PFSK-1 (cell line): ENCODE measurements around the gene MIS18A.

Experiments
- FOXP2 ChIP-seq: optimal IDR thresholded peaks from 2 replicates; pipeline ENCODE3; 2011; ENCODE audit warnings: borderline replicate concordance, control low read depth, inconsistent platforms; ENCODE audit not compliant: insufficient read depth; ENCODE audit errors: extremely low read length, extremely low read depth
- POLR2AphosphoS5 ChIP-seq: IDR thresholded peaks from 2 replicates; pipeline ENCODE4 v1.6.1; 2012; ENCODE audit warnings: low read depth, mild to moderate bottlenecking, control low read depth, low read length, moderate library complexity
- SIN3A ChIP-seq: IDR thresholded peaks from 2 replicates; pipeline ENCODE4 v1.6.1; 2012; ENCODE audit warnings: mild to moderate bottlenecking, low read length, moderate library complexity, borderline replicate concordance; ENCODE audit not compliant: insufficient read depth
- TAF1 ChIP-seq: IDR thresholded peaks from 2 replicates; pipeline ENCODE4 v1.6.1; 2012; ENCODE audit warnings: low read length, control low read depth, borderline replicate concordance; ENCODE audit not compliant: insufficient read depth
- TF ChIP-seq, protein P1 (sequence below), 2 experiments: IDR thresholded peaks; 2 replicates each; pipeline versions ENCODE4 v1.6.1 to v1.8.0; 2011 to 2012; ENCODE audit warnings: low read depth in 2 of 2, low read length in 2 of 2, control low read depth in 1 of 2, inconsistent platforms in 1 of 2, mild to moderate bottlenecking in 1 of 2, moderate library complexity in 1 of 2; ENCODE audit not compliant: insufficient read depth in 1 of 2

MIS18A gene

DNA sequence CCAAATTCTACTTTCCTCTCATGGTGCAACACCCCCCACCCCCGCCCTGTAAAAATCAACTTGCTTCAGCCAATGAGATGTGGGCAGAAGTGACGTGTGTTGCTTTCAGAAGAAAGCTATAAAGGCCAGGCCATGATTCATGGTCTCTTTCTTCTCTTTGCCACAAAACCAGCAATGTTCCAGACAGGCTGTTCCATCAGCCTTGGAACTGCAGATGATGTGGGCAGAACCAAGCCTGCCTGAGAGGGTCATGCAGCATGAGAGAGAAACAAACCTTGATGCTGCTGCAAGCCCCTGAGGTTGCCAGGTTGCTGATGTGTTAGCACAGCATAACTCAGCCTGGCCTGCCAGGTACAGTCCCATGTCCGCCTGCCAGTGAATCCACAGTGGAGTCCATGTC lies 41.8 kb downstream of the MIS18A start:
- TF ChIP-seq TAF1 (no peak), SIN3A (no peak), POLR2AphosphoS5 (no peak), FOXP2 (no peak)
- TF ChIP-seq, protein P1, sequence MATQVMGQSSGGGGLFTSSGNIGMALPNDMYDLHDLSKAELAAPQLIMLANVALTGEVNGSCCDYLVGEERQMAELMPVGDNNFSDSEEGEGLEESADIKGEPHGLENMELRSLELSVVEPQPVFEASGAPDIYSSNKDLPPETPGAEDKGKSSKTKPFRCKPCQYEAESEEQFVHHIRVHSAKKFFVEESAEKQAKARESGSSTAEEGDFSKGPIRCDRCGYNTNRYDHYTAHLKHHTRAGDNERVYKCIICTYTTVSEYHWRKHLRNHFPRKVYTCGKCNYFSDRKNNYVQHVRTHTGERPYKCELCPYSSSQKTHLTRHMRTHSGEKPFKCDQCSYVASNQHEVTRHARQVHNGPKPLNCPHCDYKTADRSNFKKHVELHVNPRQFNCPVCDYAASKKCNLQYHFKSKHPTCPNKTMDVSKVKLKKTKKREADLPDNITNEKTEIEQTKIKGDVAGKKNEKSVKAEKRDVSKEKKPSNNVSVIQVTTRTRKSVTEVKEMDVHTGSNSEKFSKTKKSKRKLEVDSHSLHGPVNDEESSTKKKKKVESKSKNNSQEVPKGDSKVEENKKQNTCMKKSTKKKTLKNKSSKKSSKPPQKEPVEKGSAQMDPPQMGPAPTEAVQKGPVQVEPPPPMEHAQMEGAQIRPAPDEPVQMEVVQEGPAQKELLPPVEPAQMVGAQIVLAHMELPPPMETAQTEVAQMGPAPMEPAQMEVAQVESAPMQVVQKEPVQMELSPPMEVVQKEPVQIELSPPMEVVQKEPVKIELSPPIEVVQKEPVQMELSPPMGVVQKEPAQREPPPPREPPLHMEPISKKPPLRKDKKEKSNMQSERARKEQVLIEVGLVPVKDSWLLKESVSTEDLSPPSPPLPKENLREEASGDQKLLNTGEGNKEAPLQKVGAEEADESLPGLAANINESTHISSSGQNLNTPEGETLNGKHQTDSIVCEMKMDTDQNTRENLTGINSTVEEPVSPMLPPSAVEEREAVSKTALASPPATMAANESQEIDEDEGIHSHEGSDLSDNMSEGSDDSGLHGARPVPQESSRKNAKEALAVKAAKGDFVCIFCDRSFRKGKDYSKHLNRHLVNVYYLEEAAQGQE (IDR thresholded peaks at IDR 0.05; ENCODE audit: insufficient read depth in 1 of 2, low read depth in 2 of 2, low read length in 2 of 2): no peak

DNA sequence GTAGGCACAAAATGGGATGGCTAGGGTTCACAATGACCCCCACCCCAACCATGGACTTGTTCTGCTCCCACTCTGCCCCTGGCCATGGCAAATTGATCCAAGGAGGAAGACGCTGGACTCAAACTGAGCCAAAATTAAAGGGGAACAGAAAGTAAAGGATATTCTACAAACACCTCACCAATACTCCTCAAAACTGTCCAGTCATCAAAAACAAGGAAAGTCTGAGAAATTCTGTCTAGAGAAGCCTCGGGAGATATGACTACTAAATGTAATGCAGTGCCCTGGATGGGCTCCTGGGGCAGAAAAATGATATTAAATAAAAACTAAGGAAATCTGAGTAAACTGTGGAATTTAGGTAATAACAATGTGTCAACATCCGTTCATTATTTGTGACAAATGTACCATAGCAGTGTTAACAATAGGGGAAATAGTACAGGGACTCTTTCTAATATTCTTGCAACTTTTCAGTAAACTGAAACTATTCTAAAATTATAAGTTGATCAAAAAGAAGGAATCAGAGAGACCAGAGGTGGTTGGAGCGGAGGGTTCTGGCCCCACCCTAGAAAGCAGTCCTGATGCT lies 45.0 kb downstream of the MIS18A start:
- TF ChIP-seq FOXP2 (no peak), POLR2AphosphoS5 (no peak), SIN3A (no peak), TAF1 (no peak)
- TF ChIP-seq, protein P1 (IDR thresholded peaks at IDR 0.05; ENCODE audit: insufficient read depth in 1 of 2, low read depth in 2 of 2, low read length in 2 of 2): no peak

DNA sequence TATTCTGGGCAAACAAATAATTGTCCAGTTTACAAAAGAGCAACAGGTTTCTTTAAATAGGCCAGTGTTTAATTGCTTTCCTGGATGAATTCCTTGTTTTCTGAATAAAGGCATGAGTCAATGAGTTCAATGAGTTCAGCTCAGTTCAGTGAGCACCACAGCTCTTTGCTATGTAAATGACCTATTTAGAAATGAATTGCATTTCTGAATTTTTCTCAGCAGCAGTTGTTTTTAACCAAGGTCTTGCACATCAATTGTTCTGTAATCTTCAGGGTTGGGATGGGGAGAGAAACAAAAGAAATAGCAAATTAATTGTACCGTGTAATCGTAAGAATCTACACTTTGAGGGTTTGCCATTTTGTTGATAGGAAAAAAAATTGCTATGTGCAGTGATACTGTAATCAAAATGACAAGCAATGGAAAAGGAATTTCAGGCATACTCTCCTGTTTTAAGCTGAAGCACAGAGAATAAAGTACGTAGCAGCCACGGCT lies 45.7 kb downstream of the MIS18A start:
- TF ChIP-seq SIN3A (no peak), POLR2AphosphoS5 (no peak)

DNA sequence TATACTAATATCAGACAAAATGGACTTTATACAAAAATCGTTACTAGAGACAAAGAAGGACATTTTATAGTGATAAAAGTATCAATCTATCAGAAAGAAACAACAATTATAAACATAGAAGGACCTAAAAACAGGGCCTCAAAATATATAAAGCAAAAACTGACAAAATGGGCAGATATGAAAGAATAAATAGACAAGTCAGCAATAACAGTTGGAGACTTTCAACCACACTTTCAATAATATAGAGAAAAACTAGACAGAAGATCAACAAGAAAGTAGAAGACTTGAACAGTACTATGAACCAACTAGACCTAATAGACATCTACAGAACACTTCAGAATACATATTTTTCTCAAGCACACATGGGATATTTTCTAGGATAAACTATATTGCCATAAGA lies 52.4 kb downstream of the MIS18A start:
- no peak for TF ChIP-seq POLR2AphosphoS5
- TF ChIP-seq FOXP2: no peak
- TF ChIP-seq, protein P1 (IDR thresholded peaks at IDR 0.05; ENCODE audit: insufficient read depth in 1 of 2, low read depth in 2 of 2, low read length in 2 of 2): no peak
- no peak for TF ChIP-seq SIN3A
- no peak for TF ChIP-seq TAF1
